Smooth muscle cell of the coronary artery (primary cell): ENCODE measurements around the gene ZNRF4. TPM values are rescaled to one million over a fixed set of nuclear protein-coding genes. Genes with fewer than 3 reads are reported as not detected.

Experiments used
- total RNA-seq: library from RNA; depleted of rRNA; stranded (reverse); fragments of >200 nt; gene quantifications from 2 replicates; pipeline ENCODE4 v1.2.3, GENCODE V29; 2014; ENCODE audit warnings: low replicate concordance

The ZNRF4 gene, protein sequence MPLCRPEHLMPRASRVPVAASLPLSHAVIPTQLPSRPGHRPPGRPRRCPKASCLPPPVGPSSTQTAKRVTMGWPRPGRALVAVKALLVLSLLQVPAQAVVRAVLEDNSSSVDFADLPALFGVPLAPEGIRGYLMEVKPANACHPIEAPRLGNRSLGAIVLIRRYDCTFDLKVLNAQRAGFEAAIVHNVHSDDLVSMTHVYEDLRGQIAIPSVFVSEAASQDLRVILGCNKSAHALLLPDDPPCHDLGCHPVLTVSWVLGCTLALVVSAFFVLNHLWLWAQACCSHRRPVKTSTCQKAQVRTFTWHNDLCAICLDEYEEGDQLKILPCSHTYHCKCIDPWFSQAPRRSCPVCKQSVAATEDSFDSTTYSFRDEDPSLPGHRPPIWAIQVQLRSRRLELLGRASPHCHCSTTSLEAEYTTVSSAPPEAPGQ
- total RNA-seq: not detected in 2 replicates

DNA sequence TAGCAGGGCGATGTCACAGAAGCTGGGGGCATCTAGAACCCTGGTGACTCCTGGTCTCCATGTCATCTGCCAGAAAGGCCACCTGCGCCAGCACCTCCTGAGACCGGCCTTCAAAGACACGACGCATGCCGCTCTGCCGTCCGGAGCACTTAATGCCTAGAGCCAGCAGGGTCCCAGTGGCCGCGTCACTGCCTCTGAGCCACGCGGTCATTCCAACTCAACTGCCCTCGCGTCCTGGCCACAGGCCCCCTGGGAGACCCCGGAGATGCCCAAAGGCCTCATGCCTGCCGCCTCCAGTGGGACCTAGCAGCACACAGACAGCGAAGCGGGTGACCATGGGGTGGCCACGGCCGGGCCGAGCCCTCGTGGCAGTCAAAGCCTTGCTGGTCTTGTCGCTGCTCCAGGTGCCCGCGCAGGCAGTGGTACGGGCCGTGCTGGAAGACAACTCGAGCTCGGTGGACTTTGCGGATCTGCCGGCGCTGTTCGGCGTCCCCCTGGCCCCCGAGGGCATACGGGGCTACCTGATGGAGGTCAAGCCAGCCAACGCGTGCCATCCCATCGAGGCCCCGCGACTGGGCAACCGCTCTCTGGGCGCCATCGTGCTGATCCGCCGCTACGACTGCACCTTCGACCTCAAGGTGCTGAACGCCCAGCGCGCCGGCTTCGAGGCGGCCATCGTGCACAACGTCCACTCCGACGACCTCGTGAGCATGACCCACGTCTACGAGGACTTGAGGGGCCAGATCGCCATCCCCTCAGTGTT is at the start of gene ZNRF4:
Gene ZNRF4, plus strand, starts transcription at position 51 of the 763 bp plus-strand sequence. Its CDS starts 75 bp downstream, at position 126.

Other genes with a start within 250 kb of the ZNRF4 start
- 79.3 and 102 TPM in 2 replicates for gene PTPRS, start 114.6 kb upstream of the ZNRF4 start, total RNA-seq
- gene TINCR, start 112.5 kb downstream of the ZNRF4 start, total RNA-seq: under 0.01 and 0.08 TPM in 2 replicates
- 24.9 and 72.8 TPM in 2 replicates for gene SAFB2, start 167.4 kb downstream of the ZNRF4 start, total RNA-seq
- gene SAFB, start 167.7 kb downstream of the ZNRF4 start, total RNA-seq: 44.8 and 50.3 TPM in 2 replicates
- gene MICOS13, start 225.1 kb downstream of the ZNRF4 start, total RNA-seq: 50.3 and 83.6 TPM in 2 replicates
- 10.1 and 11.3 TPM in 2 replicates for gene HSD11B1L, start 225.6 kb downstream of the ZNRF4 start, total RNA-seq
- gene RPL36, start 234.9 kb downstream of the ZNRF4 start, total RNA-seq: 777 and 840 TPM in 2 replicates